ENCODE results near the gene BNIP5.
A peak's percentile ranks its signal among the peaks of the same experiment; 100 is the strongest.

BNIP5 gene

DNA sequence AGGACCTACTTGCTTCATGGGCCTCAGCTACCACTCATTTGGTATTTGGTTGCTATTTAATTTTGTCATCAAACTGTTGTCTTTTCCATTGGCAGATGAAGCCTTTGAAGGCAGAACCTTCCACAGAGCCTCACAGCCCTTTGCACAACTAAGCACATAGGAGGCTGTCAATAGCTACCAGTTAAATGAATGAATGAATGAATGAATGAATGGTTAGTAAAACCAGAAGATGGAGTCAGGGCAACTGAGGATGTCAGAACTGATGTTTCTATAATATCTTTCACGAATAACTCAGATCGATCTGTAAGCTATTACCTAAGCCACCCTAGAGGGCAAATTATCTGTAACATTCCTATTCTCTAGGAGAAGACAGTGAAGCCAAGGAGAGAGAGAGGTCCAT, 19.1 kb downstream of the BNIP5 start:
- DNase-seq (ENCODE audit: low read depth): no peak
- no peak for TF ChIP-seq CTCF (IDR thresholded peaks at IDR 0.05; ENCODE audit: insufficient read depth, low read depth, low read length, missing control alignments)
- H3K4me3 ChIP-seq (ENCODE audit: low read depth, low read length): no peak overlapping the region

DNA sequence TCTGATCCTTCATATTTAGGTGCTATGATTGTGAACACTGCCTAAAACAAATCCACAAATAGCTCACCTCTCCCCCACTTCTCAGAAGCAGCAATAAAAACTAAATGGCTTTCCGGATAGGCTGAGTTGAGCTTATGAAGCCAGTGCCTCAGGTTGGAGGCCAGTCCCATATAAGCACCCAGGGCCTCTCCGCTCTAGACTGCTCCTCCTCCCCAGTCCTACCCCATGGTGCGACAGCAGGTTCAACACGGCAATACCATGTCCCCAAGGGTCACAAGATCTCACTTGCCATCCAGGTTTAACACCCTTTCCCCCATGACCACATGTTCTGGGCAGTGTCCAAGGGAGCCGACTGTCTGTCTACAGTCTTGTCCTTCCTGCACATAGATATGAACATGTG, 20.8 kb downstream of the BNIP5 start:
- no peak for TF ChIP-seq CTCF (IDR thresholded peaks at IDR 0.05; ENCODE audit: insufficient read depth, low read depth, low read length, missing control alignments)
- H3K4me3 ChIP-seq (ENCODE audit: low read depth, low read length): no peak overlapping the region
- DNase-seq (ENCODE audit: low read depth): no peak

GRCh38 chr6:36314221-36315014, 22.3 kb downstream of the BNIP5 start:
- no peak for DNase-seq (ENCODE audit: low read depth)
- no peak for TF ChIP-seq CTCF (IDR thresholded peaks at IDR 0.05; ENCODE audit: insufficient read depth, low read depth, low read length, missing control alignments)
- no peak overlapping the region for H3K4me3 ChIP-seq (ENCODE audit: low read depth, low read length)

DNA sequence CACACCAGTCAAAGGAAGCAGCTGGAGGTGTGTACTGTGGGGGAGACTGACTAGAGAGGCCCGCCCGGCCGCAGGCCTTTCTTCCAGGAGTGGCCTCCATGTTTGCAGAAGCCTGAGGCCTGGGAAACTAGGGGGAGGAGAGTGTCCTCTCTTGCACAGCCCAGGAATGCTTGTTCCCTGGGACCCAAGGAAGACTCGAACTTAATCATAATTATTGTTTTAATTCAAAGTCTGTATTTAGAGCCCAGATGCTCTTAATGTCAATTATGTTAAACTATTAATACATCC, 23.1 kb downstream of the BNIP5 start:
- DNase-seq (ENCODE audit: low read depth): no peak
- TF ChIP-seq CTCF (IDR thresholded peaks at IDR 0.05; ENCODE audit: insufficient read depth, low read depth, low read length, missing control alignments): no peak
- no peak overlapping the region for H3K4me3 ChIP-seq (ENCODE audit: low read depth, low read length)

DNA sequence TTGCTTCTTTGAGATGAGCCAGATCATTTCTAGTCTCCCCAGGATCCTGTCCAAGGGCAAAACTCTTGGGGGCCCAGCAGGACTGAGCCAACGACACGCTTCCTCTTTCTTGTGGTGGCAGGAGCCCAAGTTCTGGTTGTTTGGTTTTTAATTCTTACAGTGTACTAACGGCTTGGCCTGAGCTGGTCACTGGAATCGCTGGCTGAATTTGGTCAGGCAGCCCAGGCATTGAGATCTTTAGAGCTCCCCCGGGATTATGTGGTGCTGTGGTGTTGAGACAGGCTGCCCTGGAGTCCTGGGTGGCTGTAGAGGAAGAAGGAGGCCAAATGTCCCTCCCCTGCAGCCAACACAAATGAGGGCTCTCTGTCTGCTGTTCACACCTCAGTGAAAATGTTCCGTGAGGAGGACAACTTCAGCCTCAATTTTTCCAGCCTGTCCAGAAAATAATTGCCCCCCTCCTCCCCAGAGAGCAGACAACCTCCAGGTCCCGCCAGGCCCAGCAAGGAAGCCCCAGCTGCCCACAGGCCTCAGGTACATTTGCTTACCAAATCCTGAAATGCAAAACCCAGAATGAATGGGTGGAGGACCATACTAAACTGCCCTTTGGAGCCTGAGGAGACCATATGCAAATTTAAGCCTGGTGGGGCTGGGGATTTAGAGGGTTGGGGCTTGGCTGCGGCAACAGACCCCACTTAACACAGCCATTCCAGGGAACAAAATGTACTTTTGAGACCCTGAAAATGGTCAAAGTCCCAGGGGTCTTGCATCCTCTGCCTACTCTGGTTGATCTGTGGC, 23.6 kb downstream of the BNIP5 start:
- peak; percentile 56 for DNase-seq (ENCODE audit: low read depth)
- no peak for TF ChIP-seq CTCF (IDR thresholded peaks at IDR 0.05; ENCODE audit: insufficient read depth, low read depth, low read length, missing control alignments)
- H3K4me3 ChIP-seq (ENCODE audit: low read depth, low read length): no peak overlapping the region

DNA sequence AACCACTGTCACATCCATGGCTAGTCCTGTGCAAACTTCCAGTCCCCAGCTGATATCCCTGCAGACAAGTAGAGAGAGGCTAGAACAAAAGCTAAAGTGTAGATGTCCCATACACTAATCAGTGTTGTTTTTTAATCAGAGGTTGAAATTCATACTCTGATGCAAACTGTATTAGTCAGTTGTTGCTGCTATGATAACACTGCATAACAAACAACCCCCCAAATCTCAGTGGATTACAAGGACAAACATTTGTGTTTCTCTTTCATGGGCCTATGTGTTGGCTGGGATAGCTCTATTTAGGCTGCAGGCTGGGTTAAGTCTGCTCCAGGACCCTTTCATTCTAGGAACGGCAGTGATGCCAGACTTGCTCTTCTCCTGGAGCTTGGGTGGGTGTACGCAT, 26.8 kb downstream of the BNIP5 start:
- no peak for DNase-seq (ENCODE audit: low read depth)
- no peak for TF ChIP-seq CTCF (IDR thresholded peaks at IDR 0.05; ENCODE audit: insufficient read depth, low read depth, low read length, missing control alignments)
- H3K4me3 ChIP-seq (ENCODE audit: low read depth, low read length): no peak overlapping the region

Data from GM12865 (cell line).